Stimulated activated CD4-positive, alpha-beta T cell treated with anti-CD3 and anti-CD28 coated beads, Interleukin-15, amount 100 ng/mL, for 24 hours (primary cell): Measurements from ENCODE around the gene KCNC3.
A peak's percentile ranks its signal among the peaks of the same experiment; 100 is the strongest.

Source experiments
- DNase-seq: peaks from one replicate; pipeline ENCODE4 v3.0.0-alpha.2; 2020

KCNC3 gene

DNA sequence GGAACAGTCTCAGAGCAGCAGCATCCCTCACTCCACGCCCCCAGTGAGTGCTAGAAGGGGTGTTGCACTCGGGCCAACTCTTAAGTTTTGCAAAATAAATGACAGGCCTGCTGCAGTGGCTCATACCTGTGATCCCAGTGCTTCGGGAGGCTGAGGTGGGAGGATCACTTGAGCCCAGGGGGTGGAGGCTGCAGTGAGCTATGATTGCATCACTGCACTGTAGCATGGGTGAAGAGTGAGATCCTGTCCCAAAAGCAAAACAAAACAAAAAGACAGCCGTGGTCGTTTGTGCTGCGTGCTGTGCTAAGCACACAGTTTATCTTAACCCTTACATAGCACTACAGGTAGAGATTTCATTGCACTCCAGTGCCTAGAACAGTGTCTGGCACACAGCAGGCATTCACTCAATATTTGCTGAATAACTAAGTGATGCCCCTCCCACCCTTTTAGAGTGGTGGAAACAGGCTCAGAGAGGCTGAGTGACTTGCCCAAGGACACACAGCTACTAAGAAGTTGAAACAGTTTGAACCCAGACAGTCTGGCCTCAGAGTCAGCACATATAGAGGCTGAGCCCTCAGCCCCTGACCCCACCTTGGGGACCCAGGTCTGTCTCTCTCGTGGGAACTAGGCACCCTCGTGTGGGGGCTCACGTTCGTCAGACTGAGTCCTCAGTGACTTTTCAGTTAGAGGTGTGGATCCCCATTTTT lies 18.3 kb downstream of the KCNC3 start:
- DNase-seq = no peak

DNA sequence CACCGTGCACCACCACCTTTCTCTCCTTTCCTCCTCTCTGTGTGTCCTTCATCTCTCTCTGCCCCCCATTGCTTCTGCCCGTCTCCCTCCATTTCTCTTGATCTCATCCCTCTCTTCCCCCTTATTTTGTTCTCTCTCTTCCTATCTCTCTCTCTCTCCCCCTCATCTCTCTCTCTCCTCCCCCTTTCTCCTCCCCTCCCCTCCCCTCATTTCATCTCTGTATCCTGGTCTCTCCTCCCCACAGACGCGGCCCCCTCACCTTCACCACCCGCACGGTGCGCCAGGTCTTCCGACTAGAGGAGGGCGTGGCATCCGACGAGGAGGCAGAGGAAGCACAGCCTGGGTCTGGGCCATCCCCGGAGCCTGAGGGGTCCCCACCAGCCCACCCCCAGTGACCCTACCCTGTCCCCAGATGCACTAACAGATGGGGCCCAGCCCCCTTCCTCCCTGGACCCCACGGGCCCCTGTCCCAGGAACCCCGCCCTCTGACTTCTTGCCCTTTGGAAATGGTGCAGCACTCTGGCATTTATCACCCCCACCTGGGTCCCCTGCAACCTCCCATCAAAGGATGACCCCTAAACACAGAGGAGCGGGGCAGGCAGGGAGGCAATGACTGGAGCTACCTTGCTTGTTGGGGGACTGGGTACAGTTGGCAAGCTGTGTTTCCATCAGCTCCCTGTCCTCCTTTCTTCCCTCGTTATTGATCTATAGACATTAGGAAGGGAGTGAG lies 19.6 kb downstream of the KCNC3 start:
- no peak for DNase-seq

DNA sequence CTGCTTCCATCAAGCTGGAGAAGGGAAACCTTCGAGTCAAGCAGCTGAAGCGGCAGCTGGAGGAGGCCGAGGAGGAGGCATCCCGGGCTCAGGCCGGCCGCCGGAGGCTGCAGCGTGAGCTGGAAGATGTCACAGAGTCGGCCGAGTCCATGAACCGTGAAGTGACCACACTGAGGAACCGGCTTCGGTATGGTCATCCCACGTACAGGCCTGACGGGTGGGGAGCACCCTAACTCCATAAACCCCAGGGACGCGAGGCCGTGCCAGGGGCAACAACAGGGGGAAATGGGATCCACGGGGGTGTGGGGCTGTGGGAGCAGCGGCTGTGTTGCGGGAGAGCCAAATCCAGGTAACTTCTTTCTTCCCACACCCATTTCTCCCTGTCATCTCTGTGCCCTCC lies 20.2 kb downstream of the KCNC3 start:
- no peak for DNase-seq

DNA sequence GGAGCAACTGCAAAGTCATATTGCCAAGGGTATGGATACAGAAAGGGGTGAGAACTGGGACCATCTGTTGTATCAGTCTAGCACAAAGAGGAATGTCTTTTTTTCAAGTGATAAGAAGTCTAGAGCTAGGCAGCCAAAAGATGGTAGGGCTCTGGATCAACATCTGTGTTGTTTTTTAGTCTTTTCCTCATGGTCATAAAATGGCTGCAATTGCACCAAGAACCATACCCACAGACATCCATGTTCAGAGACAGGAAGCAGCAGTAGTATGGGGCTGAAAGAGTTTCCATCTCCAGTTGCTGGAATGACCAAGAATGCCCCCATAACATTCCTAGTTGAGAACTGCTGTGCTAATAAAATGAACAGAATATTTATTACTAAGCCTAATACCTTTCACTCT lies 25.6 kb downstream of the KCNC3 start:
- DNase-seq = no peak

DNA sequence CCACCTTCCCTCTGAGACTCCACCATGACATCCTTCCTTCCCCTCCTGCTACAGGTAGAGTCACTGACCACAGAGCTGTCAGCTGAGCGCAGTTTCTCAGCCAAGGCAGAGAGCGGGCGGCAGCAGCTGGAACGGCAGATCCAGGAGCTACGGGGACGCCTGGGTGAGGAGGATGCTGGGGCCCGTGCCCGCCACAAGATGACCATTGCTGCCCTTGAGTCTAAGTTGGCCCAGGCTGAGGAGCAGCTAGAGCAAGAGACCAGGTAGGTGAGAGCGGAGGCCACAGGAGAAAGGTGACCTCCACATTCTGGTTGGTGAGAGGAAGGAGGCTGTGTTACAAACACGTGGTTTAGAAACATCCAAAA lies 27.6 kb downstream of the KCNC3 start:
- no peak for DNase-seq

DNA sequence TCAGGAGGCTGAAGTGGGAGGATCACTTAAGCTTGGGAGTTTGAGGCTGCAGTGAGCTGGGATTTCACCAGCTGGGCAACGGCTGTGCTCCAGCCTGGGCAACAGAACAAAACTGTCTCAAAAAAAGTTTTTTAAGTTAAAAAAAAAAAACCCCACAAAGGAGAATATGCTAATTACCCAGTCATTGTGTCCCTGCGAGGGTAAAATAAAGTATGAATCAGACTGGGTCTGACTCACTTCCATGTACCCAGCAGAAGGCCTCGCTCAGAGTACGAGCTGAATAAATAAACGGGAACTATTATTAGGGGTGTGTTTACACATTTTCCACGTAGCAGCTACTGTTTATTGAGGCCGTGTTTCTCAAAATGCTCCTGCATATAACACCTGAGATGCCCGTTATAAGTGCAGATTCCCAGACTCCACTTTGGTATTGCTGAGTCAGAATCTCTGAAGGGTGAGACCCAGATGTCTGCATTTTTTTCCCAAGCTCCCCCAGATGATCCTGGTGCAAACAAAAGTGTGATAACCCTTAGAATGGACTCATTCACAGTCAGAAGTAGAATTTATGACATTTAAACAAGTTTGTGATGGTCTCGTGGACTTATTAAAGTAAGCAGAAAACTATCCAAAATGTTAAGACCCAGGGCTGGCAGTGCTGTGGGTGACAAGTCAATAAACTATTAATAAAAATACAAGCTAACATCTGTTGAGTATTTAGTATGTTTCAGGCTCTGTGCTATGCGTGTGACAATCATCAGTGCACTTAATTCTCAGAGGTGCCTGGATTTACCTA lies 28.2 kb downstream of the KCNC3 start:
- peak; percentile 37 for DNase-seq

DNA sequence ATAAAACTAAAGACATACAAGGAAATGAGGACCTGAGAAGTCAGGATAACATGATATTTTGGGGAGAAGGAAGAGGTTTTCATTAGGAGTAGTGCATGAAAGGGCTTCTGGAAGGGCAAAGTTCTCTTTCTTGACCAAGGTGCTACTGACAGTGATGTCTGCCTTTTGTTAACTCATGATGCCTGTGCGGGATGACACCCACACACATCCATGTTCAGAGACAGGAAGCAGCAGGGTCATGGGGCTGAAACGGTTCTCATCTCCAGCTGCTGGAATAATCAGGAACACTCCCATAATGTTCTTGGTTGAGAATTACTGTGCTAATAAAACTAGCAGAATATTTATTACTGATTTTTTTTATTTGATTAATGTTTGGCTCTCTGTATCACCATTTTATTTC lies 29.1 kb downstream of the KCNC3 start:
- DNase-seq = no peak

DNA sequence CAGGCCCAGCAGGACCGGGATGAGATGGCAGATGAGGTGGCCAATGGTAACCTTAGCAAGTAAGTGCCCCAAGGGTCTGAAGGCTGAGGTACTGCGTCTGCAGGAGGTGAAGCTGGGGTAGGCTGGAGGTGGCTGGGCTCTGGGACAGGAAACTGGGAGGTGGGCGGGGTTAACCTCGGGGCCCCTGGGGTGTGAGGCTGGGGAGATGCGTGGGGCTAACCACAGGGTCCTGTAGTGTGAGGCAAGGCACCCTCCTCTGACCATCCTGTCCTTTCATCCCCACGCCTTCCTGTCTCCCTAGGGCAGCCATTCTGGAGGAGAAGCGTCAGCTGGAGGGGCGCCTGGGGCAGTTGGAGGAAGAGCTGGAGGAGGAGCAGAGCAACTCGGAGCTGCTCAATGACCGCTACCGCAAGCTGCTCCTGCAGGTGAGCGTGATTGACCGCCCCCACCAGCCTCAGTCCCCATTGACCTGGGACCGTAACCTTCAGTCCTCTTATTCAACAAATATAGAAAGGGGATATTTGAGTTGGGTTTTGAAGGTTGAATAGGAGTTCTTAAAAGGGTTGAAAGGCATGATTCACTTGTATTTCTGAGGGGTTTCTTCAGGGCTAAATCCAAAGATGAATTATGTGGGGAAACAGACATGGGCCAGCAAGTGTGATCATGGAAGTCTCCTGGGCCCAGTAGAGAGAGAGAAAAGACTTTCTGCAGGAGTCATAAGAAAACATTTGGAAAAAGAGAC lies 35.7 kb downstream of the KCNC3 start:
- DNase-seq = no peak

DNA sequence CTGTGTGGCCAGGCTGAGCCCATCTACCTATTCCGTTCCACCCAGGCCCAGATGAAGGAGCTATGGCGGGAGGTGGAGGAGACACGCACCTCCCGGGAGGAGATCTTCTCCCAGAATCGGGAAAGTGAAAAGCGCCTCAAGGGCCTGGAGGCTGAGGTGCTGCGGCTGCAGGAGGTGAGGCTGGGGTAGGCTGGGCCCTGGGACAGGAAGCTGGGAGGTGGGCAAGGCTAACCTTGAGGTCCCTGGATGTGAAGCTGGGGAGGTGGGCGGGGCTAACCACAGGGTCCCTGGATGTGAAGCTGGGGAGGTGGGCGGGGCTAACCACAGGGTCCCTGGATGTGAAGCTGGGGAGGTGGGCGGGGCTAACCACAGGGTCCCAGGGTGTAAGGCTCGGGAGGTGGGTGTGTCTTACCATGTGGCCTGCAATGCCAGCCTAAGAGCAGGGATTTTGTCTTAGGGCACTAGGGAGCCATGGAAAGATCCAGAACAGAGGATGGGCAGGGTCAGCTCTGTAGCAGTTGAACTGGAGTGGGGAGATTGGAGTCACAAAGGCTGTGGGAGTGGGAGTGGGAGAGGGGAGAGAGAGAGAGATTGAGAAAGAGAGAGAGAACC lies 36.9 kb downstream of the KCNC3 start:
- DNase-seq = no peak

DNA sequence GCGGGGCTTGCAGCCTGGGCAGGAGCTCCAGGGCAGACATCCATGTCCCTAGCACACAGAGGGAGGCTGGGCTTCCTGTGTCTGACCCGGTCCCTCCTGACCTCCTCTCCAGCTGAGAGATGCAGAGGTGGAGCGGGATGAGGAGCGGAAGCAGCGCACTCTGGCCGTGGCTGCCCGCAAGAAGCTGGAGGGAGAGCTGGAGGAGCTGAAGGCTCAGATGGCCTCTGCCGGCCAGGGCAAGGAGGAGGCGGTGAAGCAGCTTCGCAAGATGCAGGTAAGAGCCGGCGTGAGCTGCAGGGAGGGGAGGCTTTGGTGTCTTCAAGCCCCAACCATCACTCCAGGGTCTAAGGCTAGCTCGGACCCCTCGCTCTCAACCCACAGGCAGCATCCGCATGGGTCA lies 38.4 kb downstream of the KCNC3 start:
- DNase-seq = no peak

DNA sequence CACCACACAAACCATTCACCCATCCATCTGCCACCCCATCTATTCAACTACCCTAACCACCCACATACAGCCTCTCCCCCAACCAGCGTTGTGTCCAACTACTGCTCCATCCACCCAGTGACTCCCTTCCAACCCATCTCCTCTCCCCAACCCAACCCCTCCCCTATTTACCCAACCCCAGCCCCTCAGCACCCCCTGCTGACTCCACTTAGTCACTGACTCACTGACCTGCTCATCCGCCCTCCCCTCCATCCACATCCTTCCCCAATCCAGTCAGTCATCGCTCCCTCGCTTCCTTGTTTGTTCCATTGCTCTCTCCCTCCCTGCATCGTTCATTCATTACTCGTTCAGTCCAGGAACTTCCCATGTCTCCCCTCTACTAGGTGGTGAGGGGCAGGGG lies 39.2 kb downstream of the KCNC3 start:
- no peak for DNase-seq

DNA sequence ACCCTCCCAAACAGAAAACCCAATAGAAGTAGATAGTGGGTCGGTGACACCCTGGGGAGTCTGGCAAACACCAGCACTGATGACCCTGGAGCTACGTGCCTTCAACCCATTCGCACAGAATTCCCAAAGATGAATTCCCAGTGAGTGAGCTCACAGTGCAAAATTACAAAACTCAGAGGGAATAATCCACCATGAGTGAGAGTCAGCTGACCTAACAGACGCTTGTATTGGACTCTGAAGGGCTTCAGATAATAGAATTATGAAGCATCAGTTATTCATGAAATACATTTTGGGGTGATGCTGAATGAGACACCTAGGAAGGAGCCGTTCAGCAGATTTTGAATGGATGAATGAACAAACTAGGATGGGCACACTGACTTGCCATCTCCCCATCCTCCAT lies 40.2 kb downstream of the KCNC3 start:
- DNase-seq = no peak

DNA sequence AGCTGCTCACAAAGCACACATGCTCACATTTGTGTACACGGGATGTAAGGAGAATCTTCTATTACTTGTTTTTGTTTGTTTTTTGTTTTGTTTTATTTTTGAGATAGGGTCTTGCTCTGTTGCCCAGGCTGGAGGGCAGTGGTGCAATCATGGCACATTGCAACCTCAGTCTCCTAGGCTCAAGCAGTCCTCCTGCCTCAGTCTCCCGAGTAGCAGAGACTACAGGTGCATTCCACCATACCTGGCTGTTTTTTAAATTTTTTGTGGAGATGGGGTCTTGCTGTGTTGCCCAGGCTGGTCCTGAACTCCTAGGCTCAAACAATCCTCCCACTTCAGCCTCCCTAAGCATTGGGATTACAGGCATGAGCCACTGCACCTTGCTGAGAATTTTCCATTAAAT lies 41.8 kb downstream of the KCNC3 start:
- DNase-seq = no peak

DNA sequence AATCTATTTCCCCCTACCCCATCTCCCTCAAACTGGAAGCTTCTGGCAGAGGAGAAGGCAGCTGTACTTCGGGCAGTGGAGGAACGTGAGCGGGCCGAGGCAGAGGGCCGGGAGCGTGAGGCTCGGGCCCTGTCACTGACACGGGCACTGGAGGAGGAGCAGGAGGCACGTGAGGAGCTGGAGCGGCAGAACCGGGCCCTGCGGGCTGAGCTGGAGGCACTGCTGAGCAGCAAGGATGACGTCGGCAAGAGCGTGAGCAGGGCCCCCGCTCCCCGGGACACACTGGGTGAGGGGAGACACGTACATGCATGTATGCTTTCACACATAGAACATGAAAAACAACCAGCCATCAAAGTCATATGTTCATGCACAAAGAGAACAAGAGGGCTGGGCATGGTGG lies 42.7 kb downstream of the KCNC3 start:
- no peak for DNase-seq

DNA sequence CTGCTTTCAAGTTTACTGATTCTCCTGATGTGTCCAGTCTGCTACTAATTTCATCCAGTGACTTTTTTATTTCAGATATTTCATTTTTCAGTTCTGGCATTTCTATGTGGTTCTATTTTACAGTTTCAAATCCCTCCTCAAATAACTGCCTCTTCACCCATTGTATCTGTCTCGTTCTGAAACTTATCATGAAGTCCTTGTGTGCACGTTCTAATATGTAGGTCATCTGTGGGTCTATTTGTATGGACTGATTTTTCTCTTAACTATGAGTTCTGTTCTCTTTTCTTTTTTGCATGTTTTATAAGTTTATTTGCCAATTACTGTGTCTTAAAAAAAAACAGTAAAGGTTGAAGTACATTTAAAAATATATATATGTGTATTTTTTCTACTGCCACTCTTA lies 43.3 kb downstream of the KCNC3 start:
- DNase-seq = no peak

DNA sequence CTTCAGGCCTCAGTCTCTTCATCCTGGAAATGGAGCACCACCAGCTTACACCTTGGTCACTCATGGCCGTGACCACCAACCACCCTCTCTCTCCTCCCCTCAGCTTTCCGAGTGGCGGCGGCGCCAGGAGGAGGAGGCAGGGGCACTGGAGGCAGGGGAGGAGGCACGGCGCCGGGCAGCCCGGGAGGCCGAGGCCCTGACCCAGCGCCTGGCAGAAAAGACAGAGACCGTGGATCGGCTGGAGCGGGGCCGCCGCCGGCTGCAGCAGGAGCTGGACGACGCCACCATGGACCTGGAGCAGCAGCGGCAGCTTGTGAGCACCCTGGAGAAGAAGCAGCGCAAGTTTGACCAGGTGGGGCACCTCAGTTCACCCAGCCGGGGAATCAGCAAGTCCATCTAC lies 47.7 kb downstream of the KCNC3 start:
- DNase-seq = no peak

DNA sequence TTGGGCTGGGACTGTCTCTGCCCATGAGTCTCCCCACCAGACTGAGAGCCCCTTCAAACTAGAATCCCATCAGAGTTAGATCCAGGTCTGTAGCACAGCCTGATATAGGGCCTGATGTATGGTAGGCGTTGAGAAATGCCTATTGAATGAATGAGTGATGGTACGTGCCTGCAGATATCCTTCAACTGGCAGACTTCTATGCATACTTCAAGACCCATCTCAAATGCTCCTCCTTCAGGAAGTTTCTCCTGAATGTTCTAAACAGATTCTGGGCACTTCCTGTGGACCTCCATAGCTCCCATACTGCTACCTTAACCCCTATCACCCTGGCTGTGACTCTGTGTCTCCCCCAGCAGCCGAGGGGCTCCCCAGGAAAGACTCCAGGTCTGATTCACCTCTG lies 48.2 kb downstream of the KCNC3 start:
- DNase-seq = no peak

DNA sequence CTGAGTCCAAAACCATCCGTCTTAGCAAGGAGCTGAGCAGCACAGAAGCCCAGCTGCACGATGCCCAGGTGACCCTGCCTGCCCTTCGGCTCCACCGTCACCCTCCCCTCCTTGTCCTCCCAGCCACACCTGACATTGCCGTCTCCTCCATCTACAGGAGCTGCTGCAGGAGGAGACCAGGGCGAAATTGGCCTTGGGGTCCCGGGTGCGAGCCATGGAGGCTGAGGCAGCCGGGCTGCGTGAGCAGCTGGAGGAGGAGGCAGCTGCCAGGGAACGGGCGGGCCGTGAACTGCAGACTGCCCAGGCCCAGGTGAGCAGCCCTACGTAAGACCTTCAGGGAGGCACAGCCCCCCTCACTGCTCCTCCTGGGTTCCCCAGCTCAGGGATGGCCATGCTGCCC lies 49.1 kb downstream of the KCNC3 start:
- DNase-seq = no peak

DNA sequence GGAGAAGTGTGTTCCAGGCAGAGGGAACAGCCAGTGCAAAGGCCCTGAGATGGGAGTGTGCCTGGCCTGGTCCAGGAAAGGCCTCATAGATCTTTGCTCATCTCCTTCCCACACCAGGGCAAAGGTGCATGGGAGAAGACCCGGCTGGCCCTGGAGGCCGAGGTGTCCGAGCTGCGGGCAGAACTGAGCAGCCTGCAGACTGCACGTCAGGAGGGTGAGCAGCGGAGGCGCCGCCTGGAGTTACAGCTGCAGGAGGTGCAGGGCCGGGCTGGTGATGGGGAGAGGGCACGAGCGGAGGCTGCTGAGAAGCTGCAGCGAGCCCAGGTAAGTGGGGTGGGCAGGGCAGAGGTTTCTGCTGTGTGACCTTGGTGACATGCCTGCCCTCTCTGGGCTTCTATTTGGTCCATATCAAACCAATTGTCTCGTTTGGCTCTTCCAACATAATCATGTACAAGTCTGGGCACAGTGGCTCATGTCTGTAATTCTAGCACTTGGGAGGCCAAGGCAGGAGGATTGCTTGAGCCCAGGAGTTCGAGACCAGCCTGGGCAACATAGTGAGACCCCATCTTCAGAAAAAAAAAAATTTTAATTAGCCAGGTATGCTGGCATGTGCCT lies 51.1 kb downstream of the KCNC3 start:
- no peak for DNase-seq

DNA sequence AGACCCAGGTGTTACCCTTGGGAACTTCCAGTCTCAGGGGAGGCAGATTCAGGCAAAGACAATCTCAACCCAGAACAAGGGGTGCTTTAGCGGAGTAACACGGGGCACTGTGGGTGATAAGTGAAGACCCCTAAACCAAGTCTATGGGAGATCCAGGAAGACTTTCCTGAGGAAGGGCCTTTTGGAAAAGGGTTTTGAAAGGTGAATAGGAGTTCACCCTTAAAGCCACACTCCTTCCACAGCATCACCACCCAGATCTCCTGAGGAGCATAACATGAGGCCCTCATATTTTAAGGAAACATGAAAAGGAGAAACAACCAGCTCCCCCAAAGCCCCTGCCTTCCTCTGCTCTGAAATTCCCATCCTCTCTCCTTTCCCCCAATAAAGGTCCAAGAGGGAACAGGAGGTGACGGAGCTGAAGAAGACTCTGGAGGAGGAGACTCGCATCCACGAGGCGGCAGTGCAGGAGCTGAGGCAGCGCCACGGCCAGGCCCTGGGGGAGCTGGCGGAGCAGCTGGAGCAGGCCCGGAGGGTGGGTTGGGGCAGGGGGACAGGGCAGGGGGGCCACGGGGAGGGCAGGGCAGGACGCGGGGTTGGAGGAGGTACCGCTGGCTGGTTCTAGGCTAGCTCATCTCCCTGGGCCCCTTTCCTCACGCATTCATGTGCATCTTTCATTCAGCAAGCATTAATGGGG lies 52.7 kb downstream of the KCNC3 start:
- DNase-seq = no peak

DNA sequence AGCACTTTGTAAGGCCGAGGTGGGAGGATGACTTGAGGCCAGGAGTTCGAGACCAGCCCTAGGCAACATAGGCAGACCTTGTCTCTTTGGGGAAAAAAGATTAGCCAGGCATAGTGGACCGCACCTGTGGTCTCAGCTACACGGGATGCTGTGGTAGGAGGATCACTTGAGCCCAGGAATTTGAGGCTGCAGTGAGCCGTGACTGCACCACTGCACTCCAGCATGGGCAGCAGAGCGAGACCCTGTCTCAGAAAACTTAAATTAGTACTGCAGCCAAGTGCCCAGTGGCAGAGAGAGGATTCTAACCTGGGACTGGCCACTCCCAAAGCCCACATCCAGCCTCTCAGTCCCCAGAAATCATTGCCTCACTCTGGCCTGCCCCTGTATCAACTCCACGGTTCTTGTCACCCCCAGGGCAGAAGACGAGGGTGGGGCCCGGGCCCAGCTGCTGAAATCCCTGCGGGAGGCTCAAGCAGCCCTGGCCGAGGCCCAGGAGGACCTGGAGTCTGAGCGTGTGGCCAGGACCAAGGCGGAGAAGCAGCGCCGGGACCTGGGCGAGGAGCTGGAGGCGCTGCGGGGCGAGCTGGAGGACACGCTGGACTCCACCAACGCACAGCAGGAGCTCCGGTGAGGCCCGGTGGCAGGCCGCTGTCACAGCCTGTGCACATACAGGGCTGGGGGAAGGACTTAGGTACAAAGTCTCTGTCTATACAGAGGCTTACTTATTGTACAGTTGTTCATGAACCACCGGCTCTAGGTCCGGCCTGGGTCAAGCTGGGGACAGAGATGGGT lies 53.4 kb downstream of the KCNC3 start:
- DNase-seq = no peak
